GM21576 (cell line): ENCODE data around the gene UGP2.
A peak's percentile ranks its signal among the peaks of the same experiment; 100 is the strongest.
"Not testable (repeated sequence)": the region's sequence is repeated elsewhere in the genome, so short reads cannot be mapped to it uniquely, and the experiment has no call there.

ENCODE experiments used
- ATAC-seq: cut with Tn5 transposase; IDR thresholded peaks from one replicate; pipeline ENCODE4 v1.9.1; 2021; ENCODE audit warnings: mild to moderate bottlenecking, moderate library complexity; ENCODE audit not compliant: unreplicated experiment

Gene UGP2

GRCh38 chr2:63837036-63837594 is 4.6 kb upstream of the UGP2 start:
- no peak for ATAC-seq

- ATAC-seq, result peak; percentile 25
Observed at GRCh38 chr2:63840081-63840784, 1.5 kb upstream of the UGP2 start.

- ATAC-seq, result peak; percentile 91
Observed at GRCh38 chr2:63840785-63841253, 877 bp upstream of the UGP2 start.

DNA sequence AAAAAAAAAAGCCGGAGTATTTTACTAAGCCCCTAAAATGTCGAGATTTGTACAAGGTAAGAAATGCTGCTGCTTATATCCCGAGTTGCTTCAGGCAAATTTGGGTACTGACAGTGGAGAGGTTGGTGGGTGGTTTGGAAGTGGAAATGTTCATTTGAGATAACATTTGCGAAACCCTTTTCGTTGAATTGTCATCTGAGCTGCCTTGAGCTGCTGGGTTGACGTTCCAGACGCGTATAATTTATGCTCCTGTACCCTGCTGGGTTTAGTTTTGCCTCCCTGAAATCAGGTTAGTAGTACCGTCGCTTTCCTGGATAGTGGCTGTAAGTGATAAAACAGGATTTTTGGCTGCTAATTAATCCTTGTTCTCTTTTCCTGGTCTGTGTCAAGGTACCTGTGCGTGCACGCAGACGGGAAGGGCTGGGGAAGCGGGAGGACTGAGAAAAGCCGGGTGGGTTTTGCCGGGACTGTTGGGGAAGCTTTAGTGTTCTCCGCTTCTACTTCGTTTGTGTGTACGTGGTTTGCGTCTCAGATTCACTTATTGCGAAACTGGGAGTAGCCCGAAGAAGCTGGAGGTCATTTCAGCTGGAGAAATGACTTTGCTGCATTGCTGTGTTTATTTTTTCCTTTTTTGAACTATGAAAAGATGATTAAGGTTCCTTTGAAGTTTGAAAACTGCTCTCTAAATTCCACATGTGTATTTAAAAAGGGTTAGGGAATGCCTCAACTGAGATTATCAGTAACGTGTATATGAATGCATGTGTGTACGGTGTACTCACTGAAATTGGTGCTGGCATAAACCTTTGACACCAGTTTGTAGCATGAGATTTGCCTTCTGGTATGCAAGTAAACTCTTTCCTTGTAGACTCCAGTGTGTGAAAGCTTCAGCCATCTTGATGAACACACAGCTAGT is 709 bp downstream of the UGP2 start:
- no peak for ATAC-seq

- no peak for ATAC-seq
Observed at GRCh38 chr2:63843093-63843492, 1.4 kb downstream of the UGP2 start.

- no peak for ATAC-seq
Observed at GRCh38 chr2:63843791-63844190, 2.1 kb downstream of the UGP2 start.

- ATAC-seq, result no peak
Observed at GRCh38 chr2:63844616-63845015, 2.9 kb downstream of the UGP2 start.

DNA sequence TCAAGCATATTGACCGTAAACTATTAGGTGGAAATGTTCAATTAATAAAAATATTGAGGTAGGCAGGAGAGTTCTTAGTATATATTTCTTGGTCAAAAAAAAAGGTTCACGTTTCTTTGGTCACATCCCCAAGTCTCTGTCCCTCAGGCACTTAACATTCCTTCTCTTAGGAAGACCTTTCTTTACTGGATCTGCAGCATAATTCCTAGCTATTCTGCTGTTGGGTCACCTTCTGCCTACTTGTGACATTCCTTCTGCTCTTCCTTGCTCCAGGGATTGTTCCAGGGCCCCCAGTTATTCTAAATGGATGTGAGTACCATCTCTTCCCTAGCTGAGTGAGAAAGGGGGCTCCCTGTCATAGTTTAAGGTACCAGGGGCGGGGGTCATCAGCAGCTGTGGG is 4.2 kb downstream of the UGP2 start:
- ATAC-seq, result no peak

DNA sequence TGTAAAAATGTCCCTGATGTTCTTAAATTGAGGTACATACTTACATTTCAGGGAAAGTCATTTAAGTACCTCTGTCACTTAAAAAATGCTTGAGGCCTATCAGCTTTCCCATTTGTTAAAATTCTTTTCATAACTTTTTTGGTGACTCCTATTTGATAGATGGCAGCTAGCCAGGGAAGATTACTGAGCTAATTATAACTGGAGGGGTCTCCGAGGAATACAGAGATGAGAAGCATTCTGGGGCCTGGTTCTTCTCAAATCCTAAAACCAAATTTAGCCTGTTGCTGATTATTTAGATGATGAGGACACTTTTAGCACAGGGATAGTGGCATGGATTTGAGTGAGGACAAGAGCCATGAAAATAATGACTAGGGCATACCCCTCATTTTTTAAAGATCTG is 4.8 kb downstream of the UGP2 start:
- no peak for ATAC-seq

DNA sequence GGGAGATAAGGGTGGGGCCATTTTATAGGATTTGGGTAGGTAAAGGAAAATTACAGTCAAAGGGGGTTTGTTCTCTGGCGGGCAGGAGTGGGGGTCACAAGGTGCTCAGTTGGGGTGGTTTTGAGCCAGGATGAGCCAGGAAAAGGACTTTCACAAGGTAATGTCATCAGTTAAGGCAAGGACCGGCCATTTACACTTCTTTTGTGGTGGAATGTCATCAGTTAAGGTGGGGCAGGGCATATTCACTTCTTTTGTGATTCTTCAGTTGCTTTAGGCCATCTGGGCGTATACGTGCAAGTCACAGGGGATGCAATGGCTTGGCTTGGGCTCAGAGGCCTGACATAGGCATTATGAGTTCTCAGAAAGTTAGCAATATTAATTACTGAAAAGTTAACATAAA is 5.9 kb downstream of the UGP2 start:
- ATAC-seq, result not testable (repeated sequence)

DNA sequence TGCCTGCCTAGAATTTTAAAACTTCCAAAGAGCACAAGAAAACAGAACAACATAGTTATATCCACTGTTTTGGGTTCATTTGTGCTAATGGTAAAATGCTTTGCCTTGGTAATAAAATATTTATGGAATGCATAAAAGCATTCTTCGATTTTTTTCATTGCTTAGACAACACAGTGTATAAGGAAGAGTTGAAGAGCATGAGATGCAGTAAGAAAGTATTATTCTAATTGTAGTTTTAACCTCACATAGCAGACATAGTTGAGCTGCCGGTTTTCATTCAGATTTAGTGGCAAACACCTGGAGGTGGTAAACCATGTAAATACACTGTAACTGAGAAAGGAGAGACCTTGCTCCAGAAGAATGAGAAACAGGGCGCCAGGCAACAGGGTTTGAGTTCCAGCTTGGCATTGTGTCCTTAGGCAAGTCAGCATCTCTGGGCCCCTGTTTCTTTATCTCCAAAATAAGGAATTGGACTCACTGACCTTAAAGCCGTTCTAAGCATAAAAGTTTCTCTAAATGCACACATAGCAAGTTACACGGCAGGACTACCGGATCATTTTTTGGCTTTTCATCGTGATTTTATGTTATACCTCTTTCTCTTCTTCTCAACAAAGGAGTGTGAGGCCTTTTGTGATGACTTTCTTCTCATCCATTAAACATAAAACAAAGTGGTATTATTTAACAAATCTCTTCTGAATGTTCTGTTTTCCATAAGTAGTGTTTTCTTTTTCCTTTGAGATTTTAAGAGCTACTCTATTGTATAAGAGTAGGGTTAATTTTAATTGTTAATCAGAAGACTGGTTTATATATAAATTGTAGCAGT is 7.9 kb downstream of the UGP2 start:
- ATAC-seq, result no peak

DNA sequence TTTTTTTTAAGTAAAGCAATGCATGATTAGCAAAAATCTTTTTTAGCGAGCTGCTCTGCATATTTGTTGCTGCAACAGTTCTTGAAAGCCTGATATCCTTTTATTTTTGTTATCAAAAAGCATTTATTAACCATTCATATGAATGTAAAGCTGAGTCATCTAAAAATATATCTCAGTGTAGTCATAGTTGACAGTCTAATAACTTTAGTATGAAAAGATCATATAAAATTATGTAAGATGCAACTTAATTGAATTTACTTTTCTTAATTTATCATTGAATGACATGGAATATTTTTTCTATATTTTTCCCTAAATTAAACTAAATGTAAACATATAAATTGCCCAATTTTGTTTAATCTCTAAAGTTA is 8.5 kb downstream of the UGP2 start:
- ATAC-seq, result no peak

DNA sequence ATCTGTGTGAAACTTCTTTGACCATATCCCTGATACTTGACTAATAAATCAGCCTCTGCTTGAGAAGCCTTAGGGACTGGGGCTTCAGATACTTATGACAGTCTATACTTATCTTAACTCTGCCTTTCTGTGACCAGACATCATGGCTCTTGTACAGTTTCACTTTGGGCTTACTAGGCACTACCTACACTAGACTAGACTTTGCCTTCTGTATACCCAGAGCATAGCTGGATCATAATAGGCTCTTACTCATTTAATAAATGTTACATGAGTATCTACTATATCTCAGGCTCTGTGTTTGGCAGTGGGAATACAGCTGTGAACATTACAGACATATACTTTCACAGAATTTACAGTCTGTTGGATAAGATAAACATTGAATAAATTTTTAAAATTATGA is 9.0 kb downstream of the UGP2 start:
- ATAC-seq, result no peak

DNA sequence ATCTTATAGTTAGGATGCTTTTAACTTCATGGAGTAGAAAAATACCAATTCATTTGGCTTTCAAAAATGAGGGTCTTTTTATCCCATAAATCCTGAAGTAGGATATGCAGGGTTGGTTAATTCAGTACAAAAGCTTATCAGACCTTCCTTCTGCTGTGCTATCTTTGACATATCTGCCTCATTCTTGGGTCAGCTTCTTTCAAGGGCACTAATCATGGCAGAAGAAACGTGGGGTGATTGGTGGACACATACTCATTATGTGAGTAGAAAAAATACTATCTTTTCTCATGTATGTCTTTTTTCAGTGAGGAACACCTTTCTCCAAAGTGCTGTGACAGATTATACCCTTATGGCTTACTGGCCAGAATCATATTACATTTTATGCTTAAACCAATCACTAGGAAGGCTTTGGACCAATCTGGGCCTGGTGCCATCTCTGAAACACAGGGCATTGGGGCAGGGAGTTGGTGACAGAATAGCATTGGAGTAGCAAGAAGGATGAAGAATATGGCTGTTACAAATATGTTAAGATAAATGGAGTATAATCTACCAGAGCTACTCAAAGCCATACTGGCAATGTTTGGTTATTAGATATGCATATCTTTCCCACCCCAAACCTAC is 10.1 kb downstream of the UGP2 start:
- no peak for ATAC-seq

DNA sequence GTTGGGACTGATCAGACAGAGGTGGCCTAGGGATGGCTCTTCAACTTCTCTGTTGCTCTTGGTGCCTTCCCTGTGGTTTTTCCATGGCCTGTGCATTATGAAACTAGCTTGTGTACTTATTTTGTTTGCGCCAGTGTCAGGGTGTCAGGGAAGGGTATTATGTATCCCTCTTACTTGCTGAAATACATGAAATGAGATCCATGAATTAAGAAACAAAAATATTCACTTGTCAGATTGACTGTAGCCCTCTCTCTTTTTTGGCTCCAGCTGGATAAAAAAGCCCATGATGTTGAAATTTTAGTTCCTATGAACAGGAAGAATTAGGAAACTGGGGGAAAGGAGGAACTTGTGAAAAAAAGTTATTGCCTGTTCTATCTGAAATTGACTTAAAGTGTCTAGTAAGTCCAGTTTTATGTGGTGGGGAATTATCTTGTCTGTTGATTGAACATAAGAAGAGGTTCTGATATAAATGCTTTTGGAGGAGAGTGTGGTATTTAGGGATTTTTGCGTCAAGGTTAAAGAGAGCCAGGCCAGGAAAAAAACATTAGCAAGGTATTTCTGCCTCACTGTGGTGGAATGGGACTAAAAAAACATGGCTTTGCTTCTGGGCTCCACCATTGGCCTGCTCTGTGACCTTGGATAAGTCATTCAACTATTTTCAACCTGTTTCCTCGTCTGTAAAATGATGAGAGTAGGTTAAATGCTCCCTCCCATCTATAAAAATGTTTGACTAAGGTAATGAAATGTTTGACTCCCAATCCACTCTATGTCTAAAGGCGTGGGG is 12.0 kb downstream of the UGP2 start:
- no peak for ATAC-seq

GRCh38 chr2:63855418-63856302 is 14.0 kb downstream of the UGP2 start:
- no peak for ATAC-seq

- ATAC-seq, result no peak
Observed at GRCh38 chr2:63856303-63856603, 14.6 kb downstream of the UGP2 start.

DNA sequence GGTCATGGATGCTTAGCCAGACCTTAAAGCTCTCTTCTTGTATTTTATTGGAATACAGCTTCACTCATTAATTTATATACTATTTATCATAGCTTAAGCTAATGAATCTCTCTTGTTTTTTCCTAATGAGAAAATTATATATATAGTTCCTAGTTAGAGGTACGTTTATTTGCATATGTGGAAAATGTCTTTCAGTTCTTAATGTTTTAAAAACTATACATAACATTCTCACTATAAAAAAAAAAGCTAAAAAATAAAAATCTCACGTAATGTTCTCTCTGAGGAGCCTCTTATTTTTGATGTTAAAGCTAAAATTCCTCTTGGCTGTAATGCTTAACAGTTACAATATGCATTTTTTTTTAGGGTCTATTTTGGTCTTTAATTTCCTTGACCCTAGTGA is 16.6 kb downstream of the UGP2 start:
- ATAC-seq, result no peak

- no peak for ATAC-seq
Observed at GRCh38 chr2:63861220-63861822, 19.6 kb downstream of the UGP2 start.
